GM23338 (cell line): ENCODE measurements around the gene FCN2. TPM values are rescaled to one million over a fixed set of nuclear protein-coding genes. Genes with fewer than 3 reads are reported as not detected.

Source experiments
- ATAC-seq: fragments of 200-7000 bp; cut with Tn5 transposase; 3 replicates; pipeline ENCODE4 v1.9.1; 2020
- DNase-seq: peaks from one replicate; pipeline ENCODE4 v3.0.0-alpha.2; 2015; ENCODE audit warnings: low spot score
- H2AFZ ChIP-seq: fragments of 200-600 bp; sonication (generic); 2 replicates; pipeline ENCODE4 v1.8.0; 2016; ENCODE audit warnings: antibody characterized with exemption, mild to moderate bottlenecking, moderate library complexity
- H3F3A ChIP-seq: fragments of 200-600 bp; sonication (generic); replicated peaks from 2 replicates; pipeline ENCODE4 v1.8.0; 2017; ENCODE audit warnings: antibody characterized with exemption, mixed run types, low read depth
- H3K27ac ChIP-seq: fragments of 200-600 bp; sonication (generic); 2 replicates; pipeline ENCODE4 v1.6.1; 2016; ENCODE audit warnings: low read depth
- H3K27me3 ChIP-seq: fragments of 200-600 bp; sonication (generic); 2 replicates; pipeline ENCODE4 v1.8.0; 2016; ENCODE audit warnings: mild to moderate bottlenecking, mixed run types, moderate library complexity; ENCODE audit not compliant: insufficient read depth
- H3K36me3 ChIP-seq: fragments of 200-600 bp; sonication (generic); 2 replicates; pipeline ENCODE4 v1.8.0; 2016; ENCODE audit warnings: mild to moderate bottlenecking; ENCODE audit not compliant: insufficient read depth
- H3K4me1 ChIP-seq: fragments of 200-600 bp; sonication (generic); 2 replicates; pipeline ENCODE4 v1.8.0; 2016; ENCODE audit warnings: mild to moderate bottlenecking, moderate library complexity; ENCODE audit not compliant: insufficient read depth
- H3K4me2 ChIP-seq: fragments of 200-600 bp; sonication (generic); 2 replicates; pipeline ENCODE4 v1.7.1; 2017; ENCODE audit warnings: mixed run types
- H3K4me3 ChIP-seq: fragments of 200-600 bp; sonication (generic); 2 replicates; pipeline ENCODE4 v1.6.1; 2016; ENCODE audit warnings: mixed run types
- H3K79me2 ChIP-seq: fragments of 200-600 bp; sonication (generic); replicated peaks from 2 replicates; pipeline ENCODE4 v1.8.0; 2017; ENCODE audit warnings: mild to moderate bottlenecking; ENCODE audit not compliant: insufficient read depth
- H3K9me2 ChIP-seq: fragments of 200-600 bp; sonication (generic); 2 replicates; pipeline ENCODE4 v1.8.0; 2017; ENCODE audit not compliant: insufficient read depth
- H4K20me1 ChIP-seq: fragments of 200-600 bp; sonication (generic); replicated peaks from 2 replicates; pipeline ENCODE4 v1.8.0; 2017; ENCODE audit warnings: mild to moderate bottlenecking; ENCODE audit not compliant: insufficient read depth
- H3K27ac Mint-ChIP-seq: 2 replicates; pipeline ENCODE4 v1.8.0; 2020; ENCODE audit warnings: inconsistent platforms, mild to moderate bottlenecking, moderate library complexity, mixed read lengths
- H3K27me3 Mint-ChIP-seq: 3 replicates; pipeline ENCODE4 v1.8.0; 2022; ENCODE audit warnings: low read depth, mild to moderate bottlenecking, moderate library complexity, mixed read lengths, inconsistent platforms; ENCODE audit not compliant: insufficient read depth, poor library complexity
- H3K36me3 Mint-ChIP-seq: 3 replicates; pipeline ENCODE4 v1.8.0; 2021; ENCODE audit warnings: low read depth, mild to moderate bottlenecking, inconsistent platforms, moderate library complexity, mixed read lengths
- H3K4me1 Mint-ChIP-seq: 3 replicates; pipeline ENCODE4 v1.8.0; 2020; ENCODE audit warnings: mild to moderate bottlenecking, inconsistent platforms, mixed read lengths
- H3K4me3 Mint-ChIP-seq: 3 replicates; pipeline ENCODE4 v1.8.0; 2021; ENCODE audit warnings: moderate library complexity, mild to moderate bottlenecking, inconsistent platforms, mixed read lengths
- H3K9me3 Mint-ChIP-seq: 3 replicates; pipeline ENCODE4 v1.8.0; 2020; ENCODE audit warnings: moderate library complexity, mild to moderate bottlenecking, inconsistent platforms, mixed read lengths
- CREB1 ChIP-seq: fragments of 250-450 bp; sonication (Bioruptor Pico); IDR thresholded peaks from 2 replicates; pipeline ENCODE4 v1.5.0; 2020; ENCODE audit warnings: low read depth, mild to moderate bottlenecking, moderate library complexity
- CTCF ChIP-seq, 2 experiments: fragments of 200-600 bp in 1 of 2; sonication (generic) in 1 of 2; conservative IDR thresholded peaks; 2 replicates each; pipeline versions ENCODE4 v1.5.1 to v1.6.1; 2016 to 2017; ENCODE audit warnings: antibody characterized with exemption in 2 of 2, low read depth in 2 of 2, mild to moderate bottlenecking in 2 of 2, moderate library complexity in 1 of 2
- EZH2 ChIP-seq: fragments of 200-600 bp; sonication (generic); IDR thresholded peaks from one replicate; pipeline ENCODE4 v1.8.0; 2017; ENCODE audit warnings: antibody characterized with exemption, mild to moderate bottlenecking, low read depth; ENCODE audit not compliant: unreplicated experiment
- JUNB ChIP-seq: IDR thresholded peaks from one replicate; pipeline ENCODE4 v1.6.1; 2016; ENCODE audit warnings: antibody characterized with exemption; ENCODE audit not compliant: unreplicated experiment
- NANOG ChIP-seq: IDR thresholded peaks from 2 replicates; pipeline ENCODE4 v1.6.1; 2016; ENCODE audit warnings: antibody characterized with exemption, borderline replicate concordance
- POLR2AphosphoS5 ChIP-seq: IDR thresholded peaks from 2 replicates; pipeline ENCODE4 v1.6.1; 2016; ENCODE audit warnings: antibody characterized with exemption, low read depth
- REST ChIP-seq: IDR thresholded peaks from one replicate; pipeline ENCODE4 v1.6.1; 2018; ENCODE audit warnings: antibody characterized with exemption; ENCODE audit not compliant: unreplicated experiment
- STAT1 ChIP-seq: IDR thresholded peaks from one replicate; pipeline ENCODE4 v1.6.1; 2016; ENCODE audit warnings: antibody characterized with exemption; ENCODE audit not compliant: unreplicated experiment
- ZNF114 ChIP-seq: fragments of 250-450 bp; sonication (Bioruptor Pico); IDR thresholded peaks from 2 replicates; pipeline ENCODE4 v1.5.0; 2020; ENCODE audit warnings: mild to moderate bottlenecking, moderate library complexity
- ZNF331 ChIP-seq: fragments of 250-450 bp; sonication (Bioruptor Pico); IDR thresholded peaks from 2 replicates; pipeline ENCODE4 v1.5.0; 2020; ENCODE audit warnings: low read depth, mild to moderate bottlenecking, moderate library complexity
- polyA plus RNA-seq: library from polyadenylated mRNA; unstranded; fragments of >200 nt; fragmentation: Nextera tagmentation; extraction: Ambion mirVana; gene quantifications from 2 replicates; pipeline ENCODE4 v1.2.1, GENCODE V29; 2016
- total RNA-seq: library from RNA; depleted of rRNA; stranded (reverse); fragments of >200 nt; shearing (Covaris generic); gene quantifications from 2 replicates; pipeline ENCODE4 v1.2.3, GENCODE V29; 2014
- TF ChIP-seq, protein P1 (sequence below): IDR thresholded peaks from 2 replicates; pipeline ENCODE4 v1.6.1; 2016; ENCODE audit warnings: antibody characterized with exemption
- TF ChIP-seq, protein P2 (sequence below): fragments of 250-450 bp; sonication (Bioruptor Pico); IDR thresholded peaks from 2 replicates; pipeline ENCODE4 v1.5.0; 2020; ENCODE audit warnings: mild to moderate bottlenecking, moderate library complexity

FCN2 gene
- total and polyA plus RNA-seq, 2 experiments from 2014 or later = not detected

GRCh38 chr9:134832471-134832870 is 48.1 kb upstream of the FCN2 start:
- Mint-ChIP-seq H3K27me3 (peaks cover 7% of the 10 kb centered on the region), H3K27ac (no peak overlapping the region)
- ATAC-seq = no peak

More at GRCh38 chr9:134832471-134832870, 48.1 kb upstream of the FCN2 start:
- no peak overlapping the region for H3K4me3 Mint-ChIP-seq
- H3K4me1 Mint-ChIP-seq = no peaks in the 10 kb centered on the region
- Histone ChIP-seq H3K27ac (no peak overlapping the region), H3K27me3 (no peaks in the 10 kb centered on the region), H3K79me2 (no peaks in the 10 kb centered on the region), H3F3A (no peaks in the 10 kb centered on the region), H2AFZ (no peak overlapping the region), H3K9me2 (no peaks in the 10 kb centered on the region), H3K4me1 (no peaks in the 10 kb centered on the region), H3K36me3 (no peaks in the 10 kb centered on the region), H3K4me3 (no peak overlapping the region), H3K4me2 (no peak overlapping the region), H4K20me1 (no peaks in the 10 kb centered on the region)
- H3K36me3 Mint-ChIP-seq = no peaks in the 10 kb centered on the region
- H3K9me3 Mint-ChIP-seq = no peaks in the 10 kb centered on the region
- DNase-seq = no peak
- TF ChIP-seq ZNF331 (CRISPR knock-in tag) (no peak), ZNF114 (CRISPR knock-in tag) (no peak), REST (no peak), JUNB (no peak), EZH2 (no peak), STAT1 (no peak), CTCF (conservative IDR thresholded peaks at IDR 0.05; ENCODE audit: low read depth in 2 of 2) (no peak), POLR2AphosphoS5 (no peak), NANOG (no peak), CREB1 (CRISPR knock-in tag) (no peak)
- TF ChIP-seq, protein P1, sequence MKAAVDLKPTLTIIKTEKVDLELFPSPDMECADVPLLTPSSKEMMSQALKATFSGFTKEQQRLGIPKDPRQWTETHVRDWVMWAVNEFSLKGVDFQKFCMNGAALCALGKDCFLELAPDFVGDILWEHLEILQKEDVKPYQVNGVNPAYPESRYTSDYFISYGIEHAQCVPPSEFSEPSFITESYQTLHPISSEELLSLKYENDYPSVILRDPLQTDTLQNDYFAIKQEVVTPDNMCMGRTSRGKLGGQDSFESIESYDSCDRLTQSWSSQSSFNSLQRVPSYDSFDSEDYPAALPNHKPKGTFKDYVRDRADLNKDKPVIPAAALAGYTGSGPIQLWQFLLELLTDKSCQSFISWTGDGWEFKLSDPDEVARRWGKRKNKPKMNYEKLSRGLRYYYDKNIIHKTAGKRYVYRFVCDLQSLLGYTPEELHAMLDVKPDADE = no peak
- TF ChIP-seq, protein P2, sequence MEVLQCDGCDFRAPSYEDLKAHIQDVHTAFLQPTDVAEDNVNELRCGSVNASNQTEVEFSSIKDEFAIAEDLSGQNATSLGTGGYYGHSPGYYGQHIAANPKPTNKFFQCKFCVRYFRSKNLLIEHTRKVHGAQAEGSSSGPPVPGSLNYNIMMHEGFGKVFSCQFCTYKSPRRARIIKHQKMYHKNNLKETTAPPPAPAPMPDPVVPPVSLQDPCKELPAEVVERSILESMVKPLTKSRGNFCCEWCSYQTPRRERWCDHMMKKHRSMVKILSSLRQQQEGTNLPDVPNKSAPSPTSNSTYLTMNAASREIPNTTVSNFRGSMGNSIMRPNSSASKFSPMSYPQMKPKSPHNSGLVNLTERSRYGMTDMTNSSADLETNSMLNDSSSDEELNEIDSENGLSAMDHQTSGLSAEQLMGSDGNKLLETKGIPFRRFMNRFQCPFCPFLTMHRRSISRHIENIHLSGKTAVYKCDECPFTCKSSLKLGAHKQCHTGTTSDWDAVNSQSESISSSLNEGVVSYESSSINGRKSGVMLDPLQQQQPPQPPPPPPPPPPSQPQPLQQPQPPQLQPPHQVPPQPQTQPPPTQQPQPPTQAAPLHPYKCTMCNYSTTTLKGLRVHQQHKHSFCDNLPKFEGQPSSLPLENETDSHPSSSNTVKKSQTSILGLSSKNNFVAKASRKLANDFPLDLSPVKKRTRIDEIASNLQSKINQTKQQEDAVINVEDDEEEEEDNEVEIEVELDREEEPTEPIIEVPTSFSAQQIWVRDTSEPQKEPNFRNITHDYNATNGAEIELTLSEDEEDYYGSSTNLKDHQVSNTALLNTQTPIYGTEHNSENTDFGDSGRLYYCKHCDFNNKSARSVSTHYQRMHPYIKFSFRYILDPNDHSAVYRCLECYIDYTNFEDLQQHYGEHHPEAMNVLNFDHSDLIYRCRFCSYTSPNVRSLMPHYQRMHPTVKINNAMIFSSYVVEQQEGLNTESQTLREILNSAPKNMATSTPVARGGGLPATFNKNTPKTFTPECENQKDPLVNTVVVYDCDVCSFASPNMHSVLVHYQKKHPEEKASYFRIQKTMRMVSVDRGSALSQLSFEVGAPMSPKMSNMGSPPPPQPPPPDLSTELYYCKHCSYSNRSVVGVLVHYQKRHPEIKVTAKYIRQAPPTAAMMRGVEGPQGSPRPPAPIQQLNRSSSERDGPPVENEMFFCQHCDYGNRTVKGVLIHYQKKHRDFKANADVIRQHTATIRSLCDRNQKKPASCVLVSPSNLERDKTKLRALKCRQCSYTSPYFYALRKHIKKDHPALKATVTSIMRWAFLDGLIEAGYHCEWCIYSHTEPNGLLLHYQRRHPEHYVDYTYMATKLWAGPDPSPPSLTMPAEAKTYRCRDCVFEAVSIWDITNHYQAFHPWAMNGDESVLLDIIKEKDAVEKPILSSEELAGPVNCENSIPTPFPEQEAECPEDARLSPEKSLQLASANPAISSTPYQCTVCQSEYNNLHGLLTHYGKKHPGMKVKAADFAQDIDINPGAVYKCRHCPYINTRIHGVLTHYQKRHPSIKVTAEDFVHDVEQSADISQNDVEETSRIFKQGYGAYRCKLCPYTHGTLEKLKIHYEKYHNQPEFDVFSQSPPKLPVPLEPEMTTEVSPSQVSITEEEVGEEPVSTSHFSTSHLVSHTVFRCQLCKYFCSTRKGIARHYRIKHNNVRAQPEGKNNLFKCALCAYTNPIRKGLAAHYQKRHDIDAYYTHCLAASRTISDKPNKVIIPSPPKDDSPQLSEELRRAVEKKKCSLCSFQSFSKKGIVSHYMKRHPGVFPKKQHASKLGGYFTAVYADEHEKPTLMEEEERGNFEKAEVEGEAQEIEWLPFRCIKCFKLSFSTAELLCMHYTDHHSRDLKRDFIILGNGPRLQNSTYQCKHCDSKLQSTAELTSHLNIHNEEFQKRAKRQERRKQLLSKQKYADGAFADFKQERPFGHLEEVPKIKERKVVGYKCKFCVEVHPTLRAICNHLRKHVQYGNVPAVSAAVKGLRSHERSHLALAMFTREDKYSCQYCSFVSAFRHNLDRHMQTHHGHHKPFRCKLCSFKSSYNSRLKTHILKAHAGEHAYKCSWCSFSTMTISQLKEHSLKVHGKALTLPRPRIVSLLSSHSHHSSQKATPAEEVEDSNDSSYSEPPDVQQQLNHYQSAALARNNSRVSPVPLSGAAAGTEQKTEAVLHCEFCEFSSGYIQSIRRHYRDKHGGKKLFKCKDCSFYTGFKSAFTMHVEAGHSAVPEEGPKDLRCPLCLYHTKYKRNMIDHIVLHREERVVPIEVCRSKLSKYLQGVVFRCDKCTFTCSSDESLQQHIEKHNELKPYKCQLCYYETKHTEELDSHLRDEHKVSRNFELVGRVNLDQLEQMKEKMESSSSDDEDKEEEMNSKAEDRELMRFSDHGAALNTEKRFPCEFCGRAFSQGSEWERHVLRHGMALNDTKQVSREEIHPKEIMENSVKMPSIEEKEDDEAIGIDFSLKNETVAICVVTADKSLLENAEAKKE (CRISPR knock-in tag) = no peak
